HG02938 (cell line): ENCODE measurements around the gene BCL2L15.

ENCODE experiments used
- ATAC-seq: cut with Tn5 transposase; IDR thresholded peaks from one replicate; pipeline ENCODE4 v1.9.1; 2021; ENCODE audit warnings: mild to moderate bottlenecking, moderate library complexity; ENCODE audit not compliant: unreplicated experiment

The BCL2L15 gene

GRCh38 chr1:113912594-113913311 is 25.4 kb upstream of the BCL2L15 start:
- ATAC-seq: no peak

DNA sequence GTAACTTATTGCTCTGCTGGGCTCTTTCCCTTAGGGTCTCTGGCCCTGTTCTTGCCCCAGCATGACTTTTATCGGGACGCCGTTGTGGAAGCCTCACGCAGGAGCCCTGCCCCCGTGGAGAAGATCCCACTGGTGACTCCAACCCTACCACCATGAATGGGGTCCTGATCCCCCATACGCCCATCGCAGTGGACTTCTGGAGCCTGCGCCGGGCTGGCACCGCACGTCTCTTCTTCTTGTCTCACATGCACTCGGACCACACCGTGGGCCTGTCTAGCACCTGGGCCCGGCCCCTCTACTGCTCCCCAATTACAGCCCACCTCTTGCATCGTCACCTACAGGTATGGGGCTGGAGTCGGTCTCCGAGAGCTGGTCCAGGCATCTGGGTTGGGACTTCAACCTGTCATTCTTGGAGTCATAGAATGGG is 18.1 kb upstream of the BCL2L15 start:
- peak; percentile 2 for ATAC-seq

DNA sequence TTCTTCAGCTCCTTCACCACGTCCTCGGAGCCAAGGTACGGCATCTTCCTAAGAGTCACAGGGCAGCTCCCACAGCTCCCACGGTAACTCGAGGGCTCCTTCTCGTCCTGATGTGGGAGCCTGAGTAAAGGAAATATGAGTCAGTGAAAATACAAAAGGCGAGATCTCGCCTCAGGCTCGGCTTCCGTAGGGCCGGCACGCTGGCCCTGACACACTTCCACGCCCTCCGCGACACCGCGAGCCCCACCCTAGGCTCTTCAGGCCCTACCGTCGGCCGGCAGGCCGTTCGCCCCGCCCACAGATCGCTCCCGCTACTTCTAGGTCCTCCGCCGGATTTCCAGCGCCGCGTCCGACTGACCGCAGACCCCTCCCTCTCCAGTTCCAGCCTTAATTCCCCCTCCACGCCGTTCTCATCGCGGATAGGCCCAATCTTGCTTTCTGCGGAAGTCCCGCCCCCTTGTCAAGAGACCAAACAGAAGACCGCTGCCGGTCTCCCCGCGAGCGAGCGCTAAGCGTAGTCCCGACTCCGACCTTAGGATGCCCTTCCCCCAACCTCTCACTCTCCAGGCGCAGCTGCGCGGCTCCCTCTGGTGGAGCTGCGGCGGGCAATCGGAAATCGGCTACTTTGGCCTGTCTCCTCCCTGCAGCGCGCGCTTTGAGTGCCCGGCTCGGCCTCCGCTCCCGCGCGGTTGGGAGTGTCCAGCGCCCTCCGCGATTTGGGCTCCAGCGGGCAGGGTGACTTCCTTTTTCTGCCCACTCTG is 17.5 kb upstream of the BCL2L15 start, which contains the start of the genes AP4B1 and DCLRE1B:
AP4B1 (minus strand) TSS at position 126 of the 761 bp plus-strand sequence; CDS start at position 44, 82 bp downstream.
DCLRE1B (plus strand) TSS at position 653 of the 761 bp plus-strand sequence. CDS start 261 bp downstream, outside the sequence.
- peak; percentile 91 for ATAC-seq

DNA sequence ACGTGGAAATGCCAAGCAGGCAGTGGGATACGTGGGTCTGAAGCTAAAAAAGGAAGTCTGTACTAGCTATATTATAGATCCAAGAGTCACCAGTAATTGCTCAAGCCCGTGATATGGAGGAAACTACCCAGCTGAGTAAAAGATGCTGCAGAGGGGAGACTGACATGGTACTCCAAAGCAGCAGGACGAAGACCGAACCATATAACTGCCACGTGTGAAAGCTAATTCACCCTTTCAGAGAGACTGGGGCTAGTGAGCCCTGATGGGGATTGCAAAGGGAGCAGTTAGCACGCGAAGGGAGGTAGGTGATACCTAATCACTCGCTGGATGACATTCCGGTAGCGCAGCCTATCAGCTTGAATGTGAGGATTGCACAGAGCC is 16.9 kb upstream of the BCL2L15 start:
- ATAC-seq: peak; percentile 27

GRCh38 chr1:113903501-113904292 is 16.3 kb upstream of the BCL2L15 start:
- no peak for ATAC-seq

DNA sequence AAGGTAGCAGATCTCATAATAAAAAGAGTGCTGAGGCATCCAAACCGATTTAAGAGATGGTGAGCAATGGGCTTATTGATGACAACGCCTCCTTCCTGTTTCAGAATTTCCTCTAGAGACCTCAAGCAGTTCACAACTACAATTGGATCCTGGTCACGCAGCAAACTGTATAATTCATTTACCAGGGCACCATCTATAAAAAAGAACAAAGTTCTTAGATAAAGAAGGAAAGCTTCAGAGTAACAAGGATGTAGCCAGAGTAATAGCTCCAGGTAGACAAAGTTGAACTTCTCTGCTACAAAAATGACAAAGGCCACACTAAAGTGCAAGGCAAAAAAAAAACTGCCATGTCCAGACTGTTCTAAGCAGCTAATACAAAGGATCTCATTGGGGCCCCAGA is 13.8 kb upstream of the BCL2L15 start:
- ATAC-seq: no peak

- ATAC-seq: no peak
Observed at GRCh38 chr1:113899111-113899510, 11.7 kb upstream of the BCL2L15 start.

DNA sequence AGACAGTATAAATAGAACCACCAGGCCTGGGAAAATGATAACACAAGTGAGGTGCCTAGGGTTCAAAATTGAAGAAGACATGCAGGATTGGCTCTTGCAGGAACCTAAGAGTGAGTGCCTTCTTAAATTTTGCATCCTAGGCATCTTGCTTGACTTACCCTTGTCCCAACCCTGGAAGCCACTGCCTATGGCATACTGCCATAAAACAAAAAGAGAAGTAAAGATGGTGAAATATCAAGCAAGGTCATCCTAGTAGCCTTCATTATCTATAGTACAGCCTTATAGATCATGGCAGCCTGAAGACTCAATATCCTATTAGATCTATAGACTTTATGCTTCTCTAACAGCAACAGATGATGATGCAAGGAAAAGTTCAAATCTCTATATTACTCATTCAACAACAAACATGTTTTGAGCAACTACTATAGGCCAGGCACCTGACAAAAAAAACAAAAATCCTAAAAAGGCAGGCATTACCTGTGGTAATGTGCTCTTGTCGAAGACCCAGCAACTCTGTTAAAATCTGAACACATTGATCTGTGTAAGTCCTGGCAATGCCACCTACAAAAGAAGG is 10.9 kb upstream of the BCL2L15 start:
- no peak for ATAC-seq

- ATAC-seq: no peak
Observed at GRCh38 chr1:113895961-113896360, 8.6 kb upstream of the BCL2L15 start.

DNA sequence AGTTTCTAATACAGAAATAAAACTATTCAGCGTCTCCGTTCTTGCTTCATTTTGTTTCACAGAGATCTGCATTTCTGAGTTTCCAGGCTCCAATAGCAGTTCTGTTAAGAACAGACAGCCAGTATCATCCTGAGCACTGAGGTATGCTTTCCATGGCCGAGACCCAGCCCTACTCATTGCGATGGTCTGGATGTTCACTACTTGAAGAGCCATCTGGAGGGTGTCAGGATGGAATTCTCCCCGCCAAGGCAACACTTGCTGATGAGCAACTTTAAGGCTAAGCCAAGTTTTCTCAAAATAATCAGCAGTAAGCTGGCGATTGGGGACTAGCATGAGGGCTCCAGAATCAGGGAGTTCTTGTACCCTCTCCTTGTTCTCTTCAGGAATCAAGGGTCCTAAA is 7.7 kb upstream of the BCL2L15 start:
- ATAC-seq: no peak

DNA sequence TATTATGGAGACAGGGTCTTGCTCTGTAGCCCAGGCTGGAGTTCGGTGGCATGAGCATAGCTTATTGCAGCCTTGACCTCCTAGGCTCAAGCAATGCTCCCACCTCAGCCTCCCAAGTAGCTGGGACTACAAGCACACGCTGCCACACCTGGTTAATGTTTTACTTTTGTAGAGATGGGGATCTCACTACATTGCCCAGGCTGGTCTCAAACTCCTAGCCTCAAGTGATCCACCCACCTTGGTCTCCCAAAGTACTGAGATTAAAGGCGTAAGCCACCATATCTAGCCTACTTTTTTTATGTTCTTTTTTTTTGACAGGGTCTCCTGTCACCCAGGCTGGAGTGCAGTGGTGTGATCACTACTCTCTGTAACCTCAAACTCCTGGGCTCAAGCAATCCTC is 5.9 kb upstream of the BCL2L15 start:
- ATAC-seq: no peak

- no peak for ATAC-seq
Observed at GRCh38 chr1:113891631-113892220, 4.3 kb upstream of the BCL2L15 start.

DNA sequence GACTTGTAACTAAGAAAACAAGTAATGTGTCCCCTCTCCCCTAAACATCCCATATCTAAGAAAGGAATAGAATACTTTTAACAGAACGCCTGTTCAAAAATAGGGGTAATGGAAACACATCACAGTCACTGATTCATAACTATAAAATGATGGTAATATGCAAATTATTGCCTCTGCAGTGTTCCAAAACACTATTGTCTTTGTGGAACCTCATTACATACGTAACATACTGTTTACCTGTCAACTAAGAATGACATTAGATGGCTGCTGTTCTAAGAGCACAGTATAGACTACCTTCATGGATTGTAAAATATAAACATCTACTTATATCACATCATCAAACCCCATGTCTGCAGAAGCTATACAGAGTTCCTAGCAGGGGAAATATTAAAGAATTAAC is 3.4 kb upstream of the BCL2L15 start:
- no peak for ATAC-seq

DNA sequence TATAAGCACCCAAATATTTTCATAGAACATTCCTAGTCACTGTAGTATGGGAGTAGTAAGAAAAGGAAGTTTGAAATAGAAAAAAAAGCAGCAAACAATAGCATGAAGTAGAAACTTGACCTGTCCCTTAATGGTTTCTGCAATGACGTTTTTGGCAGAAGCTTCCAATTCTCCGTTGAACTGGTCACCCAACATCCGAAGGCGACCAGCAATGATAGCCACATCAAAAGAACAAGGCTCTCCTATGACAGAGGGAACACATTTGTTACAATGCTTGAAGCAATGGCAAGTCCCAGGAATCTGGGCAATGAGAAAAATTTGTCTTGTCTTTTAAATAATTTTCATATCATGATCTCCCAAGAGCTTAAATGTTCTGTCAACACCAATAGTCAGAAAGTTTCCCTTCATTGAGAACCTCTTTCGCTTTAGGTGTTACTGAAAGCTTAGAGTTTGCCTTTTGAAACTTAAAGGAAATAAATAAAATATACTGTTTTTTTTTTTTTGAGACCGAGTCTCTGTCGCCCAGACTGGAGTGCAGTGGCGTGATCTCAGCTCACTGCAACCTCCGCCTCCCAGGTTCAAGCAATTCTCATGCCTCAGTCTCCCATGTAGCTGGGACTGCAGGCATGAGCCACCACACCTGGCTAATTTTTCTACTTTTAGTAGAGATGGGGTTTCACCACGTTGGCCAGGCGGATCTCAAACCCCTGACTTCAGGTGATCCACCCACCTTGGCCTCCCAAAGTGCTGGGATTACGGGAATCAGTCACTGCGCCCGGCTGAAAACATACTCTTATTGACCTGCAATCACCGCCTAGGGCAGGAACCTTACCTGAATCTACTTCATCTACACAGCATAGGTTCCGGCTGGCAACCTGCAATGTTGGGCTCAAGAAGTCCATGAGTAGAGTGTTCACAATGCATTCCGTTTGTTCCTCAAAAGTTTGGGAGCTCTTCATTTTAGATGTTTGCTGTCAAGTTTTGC is 672 bp downstream of the BCL2L15 start:
- ATAC-seq: no peak

DNA sequence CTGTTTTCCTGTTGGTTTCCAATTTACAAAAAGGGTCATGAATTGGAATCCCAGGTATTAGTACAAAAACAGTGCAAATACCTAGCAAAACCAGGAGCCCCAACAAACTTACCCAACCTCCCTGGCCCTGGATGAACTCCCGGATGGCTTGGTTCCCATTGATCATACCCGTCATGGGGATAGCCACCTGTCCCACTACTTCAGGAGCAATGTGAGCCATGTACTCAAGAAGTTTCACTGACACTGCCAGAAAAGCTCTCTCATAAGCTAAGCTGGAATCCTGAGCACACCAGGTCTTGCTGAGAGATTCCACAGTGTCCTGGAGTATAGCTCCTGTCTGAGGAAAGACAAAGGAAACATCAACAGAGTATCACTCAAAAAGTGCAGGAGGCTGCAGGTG is 5.7 kb downstream of the BCL2L15 start:
- ATAC-seq: no peak

- no peak for ATAC-seq
Observed at GRCh38 chr1:113879739-113880038, 7.7 kb downstream of the BCL2L15 start.

DNA sequence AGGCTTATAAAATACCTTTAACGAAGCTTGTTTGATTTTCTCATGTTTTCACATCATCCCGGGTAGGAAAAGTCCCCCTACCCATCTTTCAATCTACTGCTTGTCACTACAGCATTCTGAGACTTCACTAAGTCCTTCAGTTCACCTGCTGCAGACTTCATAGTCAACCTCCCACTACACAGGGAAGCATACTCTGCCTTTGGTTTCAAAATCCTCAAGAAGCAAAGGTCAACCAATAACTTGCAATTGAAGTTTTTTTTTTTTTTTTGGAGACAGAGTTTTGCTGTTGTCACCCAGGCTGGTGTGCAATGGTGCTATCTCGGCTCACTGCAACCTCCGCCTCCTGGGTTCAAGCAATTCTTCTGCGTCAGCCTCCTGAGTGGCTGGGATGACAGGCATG is 11.2 kb downstream of the BCL2L15 start:
- ATAC-seq: no peak

DNA sequence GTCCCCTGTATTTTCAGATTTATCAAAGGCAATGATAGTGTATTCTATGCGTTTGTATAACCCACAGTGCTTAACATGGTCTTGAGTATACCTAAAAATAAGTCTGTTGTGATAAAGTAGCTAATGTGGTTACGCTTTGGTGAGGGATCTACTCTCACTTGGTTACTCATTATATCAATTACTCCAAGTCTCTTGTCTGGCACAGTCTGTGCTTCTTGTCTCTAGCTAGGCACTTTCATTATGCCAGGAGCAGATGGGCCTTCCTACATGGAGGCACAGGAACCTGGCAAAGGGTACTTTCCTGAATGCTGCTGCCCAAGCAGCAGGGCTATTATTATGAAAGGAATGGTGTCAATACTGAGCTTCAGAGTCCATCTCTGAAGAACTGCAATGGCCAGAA is 11.7 kb downstream of the BCL2L15 start:
- ATAC-seq: peak; percentile 38

- ATAC-seq: no peak
Observed at GRCh38 chr1:113874012-113874879, 13.1 kb downstream of the BCL2L15 start.
